22Rv1 (cell line): ENCODE measurements around the gene C16orf96.

Experiments
- ZFX ChIP-seq: fragments of 450-650 bp; IDR thresholded peaks from 2 replicates; pipeline ENCODE4 v1.6.1; 2017; ENCODE audit warnings: antibody characterized with exemption, borderline replicate concordance
- TF ChIP-seq, protein P1 (sequence below): fragments of 450-650 bp; IDR thresholded peaks from 2 replicates; pipeline ENCODE4 v1.5.1; 2017; ENCODE audit warnings: mild to moderate bottlenecking

DNA sequence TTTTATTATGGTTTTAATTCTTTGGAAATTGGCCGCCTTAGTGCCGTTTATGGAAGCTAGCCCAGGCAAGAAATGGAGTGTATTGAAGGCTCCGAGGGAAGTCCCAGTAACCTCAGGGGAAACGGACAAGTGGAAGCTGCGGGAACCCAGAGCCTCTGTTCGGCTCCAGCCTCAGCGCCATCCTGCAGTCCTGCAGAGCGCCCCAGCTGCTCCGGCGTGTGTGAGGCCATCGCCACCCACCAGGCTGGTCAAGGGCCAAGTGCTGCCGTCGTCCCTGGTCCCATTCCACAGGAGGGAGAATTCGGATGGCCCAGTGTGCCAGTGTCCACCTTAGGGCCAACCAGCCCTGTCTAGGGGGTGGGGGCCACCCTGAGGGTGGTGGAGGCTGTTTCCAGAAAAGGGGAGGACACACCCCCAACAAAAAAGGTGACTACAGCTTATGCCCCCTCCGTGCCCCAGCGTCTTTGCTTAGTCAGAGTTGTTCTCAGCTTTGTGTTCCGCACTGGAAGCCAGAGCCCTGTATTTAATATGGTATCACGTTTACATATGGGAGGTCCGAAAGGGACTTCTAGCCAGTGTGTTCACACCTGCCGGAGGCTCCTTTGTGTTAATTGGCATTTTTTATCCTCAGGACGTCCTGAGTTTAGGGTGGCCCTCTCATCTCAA is 81.5 kb downstream of the C16orf96 start:
- TF ChIP-seq, protein P1, sequence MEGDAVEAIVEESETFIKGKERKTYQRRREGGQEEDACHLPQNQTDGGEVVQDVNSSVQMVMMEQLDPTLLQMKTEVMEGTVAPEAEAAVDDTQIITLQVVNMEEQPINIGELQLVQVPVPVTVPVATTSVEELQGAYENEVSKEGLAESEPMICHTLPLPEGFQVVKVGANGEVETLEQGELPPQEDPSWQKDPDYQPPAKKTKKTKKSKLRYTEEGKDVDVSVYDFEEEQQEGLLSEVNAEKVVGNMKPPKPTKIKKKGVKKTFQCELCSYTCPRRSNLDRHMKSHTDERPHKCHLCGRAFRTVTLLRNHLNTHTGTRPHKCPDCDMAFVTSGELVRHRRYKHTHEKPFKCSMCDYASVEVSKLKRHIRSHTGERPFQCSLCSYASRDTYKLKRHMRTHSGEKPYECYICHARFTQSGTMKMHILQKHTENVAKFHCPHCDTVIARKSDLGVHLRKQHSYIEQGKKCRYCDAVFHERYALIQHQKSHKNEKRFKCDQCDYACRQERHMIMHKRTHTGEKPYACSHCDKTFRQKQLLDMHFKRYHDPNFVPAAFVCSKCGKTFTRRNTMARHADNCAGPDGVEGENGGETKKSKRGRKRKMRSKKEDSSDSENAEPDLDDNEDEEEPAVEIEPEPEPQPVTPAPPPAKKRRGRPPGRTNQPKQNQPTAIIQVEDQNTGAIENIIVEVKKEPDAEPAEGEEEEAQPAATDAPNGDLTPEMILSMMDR, result no peak
- TF ChIP-seq ZFX, result no peak
